Hepatic stellate cell (primary cell): Measurements from ENCODE around the gene OCEL1.

Experiments
- DNase-seq: peaks from one replicate; pipeline ENCODE4 v3.0.0; 2011; ENCODE audit warnings: low spot score

Gene OCEL1

DNA sequence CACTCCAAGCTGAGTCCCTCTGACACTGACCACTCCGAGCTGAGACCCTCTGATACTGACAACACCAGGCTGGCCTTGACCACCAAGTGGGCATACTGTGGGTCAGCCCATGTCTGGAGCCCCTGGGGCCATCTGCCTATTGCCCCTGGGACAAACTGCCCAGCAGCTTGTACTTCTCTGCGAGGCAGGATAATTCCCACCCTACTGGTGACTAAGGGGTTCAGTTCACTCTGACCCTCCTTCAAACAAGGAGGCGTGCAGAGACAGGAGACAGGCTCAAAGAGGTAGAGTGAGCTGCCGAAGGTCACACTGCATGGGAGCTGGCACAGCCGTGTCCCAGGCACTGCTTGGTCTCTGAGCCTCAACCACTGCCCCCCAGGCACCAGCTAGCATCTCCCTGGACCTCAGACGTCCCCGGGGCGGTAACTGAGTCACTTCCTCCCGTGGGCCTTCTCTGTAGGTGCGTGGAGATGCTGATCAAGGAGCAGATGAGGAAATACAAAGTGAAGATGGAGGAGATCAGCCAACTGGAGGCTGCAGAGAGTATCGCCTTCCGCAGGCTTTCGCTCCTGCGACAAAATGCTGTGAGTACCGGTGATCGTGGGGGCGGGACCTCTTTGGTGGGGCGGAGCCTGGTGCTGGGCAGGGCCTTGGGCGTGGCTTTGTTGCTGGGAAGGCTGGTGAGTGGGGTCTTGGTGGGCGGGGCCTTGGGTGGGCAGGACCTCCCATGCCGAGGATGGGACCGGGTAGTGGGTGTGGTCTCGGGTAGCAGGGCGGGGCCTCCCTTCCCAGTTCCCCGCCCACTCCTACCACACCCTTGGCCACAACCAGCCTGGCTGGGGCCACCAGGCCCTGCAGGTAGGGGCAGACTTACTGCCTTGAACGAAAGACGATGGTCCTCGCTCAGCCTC is 16.6 kb upstream of the OCEL1 start:
- no peak for DNase-seq

- DNase-seq = no peak
Measured at GRCh38 chr19:17210296-17210695, 15.7 kb upstream of the OCEL1 start.

DNA sequence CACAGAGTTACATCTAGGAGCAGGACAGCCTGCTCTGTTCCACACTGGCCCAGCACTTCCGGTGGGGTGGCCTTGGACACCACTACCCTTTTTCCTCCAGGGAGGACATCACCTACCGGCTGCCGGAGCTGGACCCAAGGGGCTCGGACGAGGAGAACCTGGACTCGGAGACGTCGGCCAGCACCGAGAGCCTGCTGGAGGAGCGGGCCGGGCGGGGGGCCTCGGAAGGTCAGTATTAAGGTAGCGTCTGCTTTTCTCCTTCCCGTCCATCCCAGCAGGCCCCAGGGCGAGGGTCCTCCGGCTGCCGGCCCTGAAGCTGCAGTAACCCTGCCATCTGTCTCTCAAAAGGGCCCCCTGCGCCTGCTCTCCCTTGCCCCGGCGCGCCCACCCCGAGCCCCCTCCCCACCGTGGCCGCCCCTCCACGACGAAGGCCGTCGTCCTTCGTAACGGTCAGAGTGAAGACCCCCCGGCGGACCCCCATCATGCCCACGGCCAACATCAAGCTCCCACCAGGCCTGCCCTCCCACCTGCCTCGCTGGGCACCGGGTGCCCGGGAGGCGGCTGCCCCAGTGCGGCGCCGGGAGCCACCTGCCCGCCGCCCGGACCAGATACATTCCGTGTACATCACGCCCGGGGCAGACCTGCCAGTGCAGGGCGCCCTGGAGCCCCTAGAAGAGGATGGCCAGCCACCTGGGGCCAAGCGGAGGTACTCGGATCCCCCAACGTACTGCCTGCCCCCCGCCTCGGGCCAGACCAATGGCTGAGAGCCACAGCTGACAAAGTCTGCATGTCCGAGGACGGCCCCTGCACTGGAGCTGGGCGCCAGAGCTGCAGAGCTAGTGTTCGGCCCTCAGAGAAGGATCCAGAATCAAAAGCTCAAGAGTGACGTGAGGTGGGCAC is 14.2 kb upstream of the OCEL1 start:
- no peak for DNase-seq

GRCh38 chr19:17213334-17213733 is 12.7 kb upstream of the OCEL1 start:
- no peak for DNase-seq

DNA sequence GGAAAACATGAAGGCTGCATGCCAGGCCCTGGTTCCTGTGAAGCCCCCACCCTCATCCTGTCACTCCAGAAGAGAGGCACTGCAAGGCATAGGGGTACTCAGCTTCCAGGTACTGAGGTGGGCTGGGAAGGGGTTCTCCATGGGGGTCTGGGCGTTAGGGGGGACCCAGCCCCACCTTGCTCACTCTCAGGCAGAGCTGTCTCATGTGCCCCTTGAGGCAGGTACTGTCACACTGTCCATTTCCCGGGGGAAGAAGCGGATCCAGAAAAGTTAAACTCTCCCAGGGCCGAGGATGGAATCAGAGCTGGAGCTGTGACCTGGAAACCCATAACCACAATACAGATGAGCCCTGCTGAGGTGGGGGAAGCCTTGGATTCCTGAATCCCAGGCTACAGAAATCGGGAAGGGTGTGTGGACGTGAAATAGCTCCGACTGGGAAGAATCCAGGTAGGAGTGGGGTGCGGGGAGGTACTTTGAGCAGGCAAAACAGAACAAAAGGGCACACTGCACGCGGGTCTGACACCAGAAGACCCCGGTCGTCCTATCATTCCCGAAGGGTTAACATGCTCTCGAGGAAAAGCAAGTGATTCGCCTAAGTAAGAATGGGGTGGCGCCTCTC is 11.4 kb upstream of the OCEL1 start:
- no peak for DNase-seq

- peak; percentile 96 for DNase-seq
Measured at GRCh38 chr19:17215127-17215971, 10.7 kb upstream of the OCEL1 start, which contains the start of gene USE1. Gene USE1, plus strand, starts transcription at chr19:17215357. Its CDS starts 49 bp downstream, at chr19:17215406.

- DNase-seq = no peak
Measured at GRCh38 chr19:17216058-17216670, 9.9 kb upstream of the OCEL1 start.

- no peak for DNase-seq
Measured at GRCh38 chr19:17219286-17219685, 6.7 kb upstream of the OCEL1 start.

- peak; percentile 75 for DNase-seq
Measured at GRCh38 chr19:17220207-17220758, 5.7 kb upstream of the OCEL1 start.

GRCh38 chr19:17225053-17225452 is 973 bp upstream of the OCEL1 start:
- no peak for DNase-seq

DNA sequence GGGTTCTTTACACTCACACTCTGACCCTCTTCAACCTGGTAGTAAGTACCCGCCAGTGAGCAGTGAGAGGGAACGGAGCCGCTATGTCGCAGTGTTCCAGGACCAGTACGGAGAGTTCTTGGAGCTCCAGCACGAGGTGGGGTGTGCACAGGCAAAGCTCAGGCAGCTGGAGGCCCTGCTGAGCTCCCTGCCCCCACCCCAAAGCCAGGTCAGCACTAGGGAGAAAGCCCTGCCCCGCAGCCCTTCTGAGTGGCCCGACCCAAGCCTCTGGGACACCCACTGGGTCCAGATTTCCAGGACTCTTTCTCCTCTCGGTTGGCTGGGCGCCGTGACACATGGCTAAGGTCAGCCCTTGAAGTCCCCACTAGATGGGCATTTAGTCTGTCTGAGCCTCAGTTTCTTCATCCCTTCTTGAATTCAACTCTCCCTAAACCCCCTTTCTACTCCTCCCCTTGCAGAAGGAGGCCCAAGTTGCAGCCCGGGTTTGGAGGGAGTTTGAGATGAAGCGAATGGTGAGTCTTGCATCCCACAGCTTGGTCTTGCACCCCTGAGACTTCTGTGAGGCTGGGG is 1.9 kb downstream of the OCEL1 start:
- DNase-seq = no peak

DNA sequence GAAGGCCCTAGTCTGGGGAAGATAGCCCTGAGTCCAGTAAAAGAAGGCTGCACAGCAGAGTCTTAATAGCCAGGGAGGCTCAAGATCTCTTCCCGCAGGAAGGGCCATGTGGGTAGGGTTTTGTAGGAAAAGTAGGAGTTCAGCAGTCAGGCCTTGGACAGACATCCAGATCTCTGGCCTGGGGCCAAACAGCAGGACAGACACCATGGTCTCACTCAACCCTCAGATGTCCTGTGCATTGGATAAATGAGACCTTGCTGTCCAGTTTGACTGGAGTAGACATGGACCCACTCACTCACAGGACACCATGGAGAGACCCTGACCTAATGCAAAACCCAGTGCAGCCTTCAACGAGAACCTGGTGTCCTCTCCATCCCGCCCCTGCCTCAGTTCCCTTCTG is 3.9 kb downstream of the OCEL1 start:
- DNase-seq = no peak

DNA sequence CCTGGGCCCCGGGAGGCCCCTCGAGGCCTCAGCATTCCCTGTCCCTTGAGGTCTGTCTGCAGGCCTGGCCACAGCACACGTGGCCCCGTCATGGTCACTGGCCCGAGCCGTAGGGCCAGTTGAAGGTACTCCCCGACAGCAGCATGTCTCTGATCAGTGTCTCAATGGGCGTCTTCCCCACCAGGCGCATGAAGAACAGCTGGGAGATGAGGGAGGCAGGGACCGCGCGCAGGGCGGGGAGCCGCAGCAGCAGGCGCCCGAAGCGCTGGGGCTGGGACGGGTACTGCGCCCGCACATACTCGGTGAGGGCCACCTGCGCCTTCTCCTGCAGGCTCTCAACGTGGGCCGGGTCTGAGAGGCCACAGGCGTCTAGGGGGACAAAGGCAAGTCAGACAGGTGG is 6.2 kb downstream of the OCEL1 start:
- DNase-seq = no peak

GRCh38 chr19:17234911-17235299 is 8.9 kb downstream of the OCEL1 start:
- DNase-seq = no peak

GRCh38 chr19:17235300-17235970 is 9.4 kb downstream of the OCEL1 start:
- DNase-seq = no peak

- DNase-seq = no peak
Measured at GRCh38 chr19:17235971-17236777, 10.1 kb downstream of the OCEL1 start.

- no peak for DNase-seq
Measured at GRCh38 chr19:17236811-17237543, 11.0 kb downstream of the OCEL1 start.
